ENCODE results near the gene PANX2. TPM values are rescaled to one million over a fixed set of nuclear protein-coding genes. Genes with fewer than 3 reads are reported as not detected.

PANX2 gene
- total RNA-seq, 2 donors from 2014 or later, result 3.8 to 8.0 TPM

GRCh38 chr22:50226875-50227165 lies 56.3 kb downstream of the PANX2 start:
- DNase-seq (no peak), ATAC-seq (replicated peaks in 1 of 2) (no peak)
- Mint-ChIP-seq H3K4me1 (ENCODE audit: low read depth) (no peaks in the 10 kb centered on the region), H3K36me3 (ENCODE audit: insufficient read depth in 2 of 2) (peaks cover 2 to 14% of the 10 kb centered on the region in 2 donors), H3K27ac (no peak overlapping the region), H3K9me3 (no peaks in the 10 kb centered on the region), H3K27me3 (ENCODE audit: low read depth) (no peaks in the 10 kb centered on the region), H3K4me3 (no peak overlapping the region)

DNA sequence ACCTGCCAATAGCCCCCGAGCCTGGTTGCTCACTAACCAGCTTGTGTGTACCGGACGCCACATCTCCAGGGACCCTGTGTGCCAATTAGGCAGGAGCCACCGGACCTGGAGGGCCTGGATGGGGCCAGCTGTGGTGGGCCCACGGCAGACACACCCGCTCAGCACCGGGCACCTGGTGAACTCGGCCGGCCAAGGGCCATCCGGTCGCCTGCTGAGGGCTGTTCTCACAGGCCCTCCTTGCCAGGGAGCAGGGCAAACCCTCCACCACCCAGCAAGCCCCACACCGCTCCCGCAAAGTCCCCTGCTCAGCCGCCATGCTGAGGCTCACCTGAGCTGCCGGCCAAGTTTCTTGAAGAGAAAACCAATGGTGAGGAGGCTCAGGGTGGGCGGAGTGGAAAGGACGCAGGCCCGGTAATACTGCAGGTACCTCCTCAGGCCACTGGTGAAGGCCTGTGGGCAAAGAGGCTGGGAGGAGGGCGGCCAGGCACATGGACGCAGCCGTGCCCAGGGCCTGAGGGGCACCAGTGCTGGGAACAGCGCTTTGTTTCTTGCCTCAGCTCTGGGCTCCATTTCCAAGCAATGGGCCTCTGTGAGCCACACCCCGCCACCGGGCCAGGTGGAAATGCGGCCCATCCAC lies 57.2 kb downstream of the PANX2 start:
- Mint-ChIP-seq H3K4me1 (ENCODE audit: low read depth) (no peaks in the 10 kb centered on the region), H3K4me3 (no peak overlapping the region), H3K27me3 (ENCODE audit: low read depth) (no peaks in the 10 kb centered on the region), H3K9me3 (no peaks in the 10 kb centered on the region), H3K27ac (no peak overlapping the region), H3K36me3 (ENCODE audit: insufficient read depth in 2 of 2) (peaks cover 2 to 14% of the 10 kb centered on the region in 2 donors)
- ATAC-seq (replicated peaks in 1 of 2), result no peak
- DNase-seq, result no peak

- no peak for ATAC-seq (replicated peaks in 1 of 2)
- peaks cover 0 to 11% of the 10 kb centered on the region in 2 donors for H3K36me3 Mint-ChIP-seq (ENCODE audit: insufficient read depth in 2 of 2)
- H3K27ac Mint-ChIP-seq, result no peak overlapping the region
- no peaks in the 10 kb centered on the region for H3K9me3 Mint-ChIP-seq
- DNase-seq, result no peak
- H3K27me3 Mint-ChIP-seq (ENCODE audit: low read depth), result no peaks in the 10 kb centered on the region
- no peak overlapping the region for H3K4me3 Mint-ChIP-seq
- H3K4me1 Mint-ChIP-seq (ENCODE audit: low read depth), result no peaks in the 10 kb centered on the region
Measured at GRCh38 chr22:50228366-50228765, 57.8 kb downstream of the PANX2 start.

DNA sequence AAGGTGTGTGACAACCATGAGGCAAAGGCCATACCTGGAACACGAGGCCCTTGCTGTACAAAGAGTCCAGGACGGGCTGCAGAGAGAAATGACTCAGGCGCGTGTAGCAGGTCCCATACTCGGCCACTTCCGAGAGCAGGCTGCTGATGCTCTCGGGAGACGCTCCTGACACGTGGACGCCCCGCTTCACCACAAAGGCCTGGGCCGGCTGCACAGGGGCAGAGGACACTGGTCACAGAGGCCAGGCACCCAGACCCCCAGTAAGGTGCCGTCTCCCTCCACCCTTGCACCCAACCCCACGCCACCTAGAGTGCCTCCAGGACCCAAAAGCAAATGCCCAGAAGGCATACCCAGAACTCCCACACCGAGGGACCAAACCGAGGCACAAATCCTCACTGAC lies 58.8 kb downstream of the PANX2 start:
- ATAC-seq (replicated peaks in 1 of 2) (no peak), DNase-seq (no peak)
- H3K27me3 Mint-ChIP-seq (ENCODE audit: low read depth), result no peaks in the 10 kb centered on the region
- peaks cover 5 to 11% of the 10 kb centered on the region in 2 donors for H3K36me3 Mint-ChIP-seq (ENCODE audit: insufficient read depth in 2 of 2)
- no peaks in the 10 kb centered on the region for H3K9me3 Mint-ChIP-seq
- no peak overlapping the region for H3K4me3 Mint-ChIP-seq
- H3K4me1 Mint-ChIP-seq (ENCODE audit: low read depth), result no peaks in the 10 kb centered on the region
- H3K27ac Mint-ChIP-seq, result no peak overlapping the region

Other genes starting within 250 kb of the PANX2 start
- 100 to 1,000 TPM; 209 to 236 TPM for gene PIM3, start 210.0 kb upstream of the PANX2 start, total RNA-seq
- 1 to 10 TPM in 1 of 2 donors, under 1 TPM in 1; 0.36 to 1.1 TPM for gene IL17REL, start 158.0 kb upstream of the PANX2 start, total RNA-seq
- gene TTLL8, start 112.4 kb upstream of the PANX2 start, total RNA-seq, result not detected
- gene MLC1, start 85.3 kb upstream of the PANX2 start, total RNA-seq, result under 1 TPM in 1 of 2 donors, not detected in 1; 0.17 TPM
- gene MOV10L1, start 80.7 kb upstream of the PANX2 start, total RNA-seq, result under 1 TPM; 0.25 to 0.36 TPM
- 100 to 1,000 TPM; 108 to 125 TPM for gene TRABD, start 15.2 kb downstream of the PANX2 start, total RNA-seq
- 10 to 100 TPM; 17.6 to 19.4 TPM for gene SELENOO, start 30.3 kb downstream of the PANX2 start, total RNA-seq
- 10 to 100 TPM; 64.9 to 69.7 TPM for gene TUBGCP6, start 74.3 kb downstream of the PANX2 start, total RNA-seq
- 10 to 100 TPM; 52.1 to 57.4 TPM for gene HDAC10, start 80.5 kb downstream of the PANX2 start, total RNA-seq
- 10 to 100 TPM in 1 of 2 donors, 1 to 10 TPM in 1; 8.5 to 11.5 TPM for gene MAPK12, start 91.0 kb downstream of the PANX2 start, total RNA-seq
- gene MAPK11, start 99.6 kb downstream of the PANX2 start, total RNA-seq, result 10 to 100 TPM; 16.6 to 27.1 TPM
- 10 to 100 TPM; 30.2 to 34.0 TPM for gene PLXNB2, start 136.9 kb downstream of the PANX2 start, total RNA-seq
- 1 to 10 TPM; 6.4 to 8.5 TPM for gene DENND6B, start 156.3 kb downstream of the PANX2 start, total RNA-seq
- gene PPP6R2, start 172.6 kb downstream of the PANX2 start, total RNA-seq, result 10 to 100 TPM; 45.6 to 51.3 TPM

Data from activated T-cell treated with anti-CD3 and anti-CD28 coated beads, Interleukin-2, amount 50 U/mL, for 72 hours (primary cell).